K562 treated with DMSO at 1 percent for 48 hours (cell line): ENCODE results near the gene LIMS1. TPM values are rescaled to one million over a fixed set of nuclear protein-coding genes. Genes with fewer than 3 reads are reported as not detected.

Source experiments
- total RNA-seq: library from RNA; unstranded; fragments of 300-600 nt; gene quantifications from 2 replicates; pipeline ENCODE4 v1.2.3, GENCODE V29; 2022; ENCODE audit warnings: low replicate concordance; ENCODE audit errors: extremely low read depth

Gene LIMS1, protein sequence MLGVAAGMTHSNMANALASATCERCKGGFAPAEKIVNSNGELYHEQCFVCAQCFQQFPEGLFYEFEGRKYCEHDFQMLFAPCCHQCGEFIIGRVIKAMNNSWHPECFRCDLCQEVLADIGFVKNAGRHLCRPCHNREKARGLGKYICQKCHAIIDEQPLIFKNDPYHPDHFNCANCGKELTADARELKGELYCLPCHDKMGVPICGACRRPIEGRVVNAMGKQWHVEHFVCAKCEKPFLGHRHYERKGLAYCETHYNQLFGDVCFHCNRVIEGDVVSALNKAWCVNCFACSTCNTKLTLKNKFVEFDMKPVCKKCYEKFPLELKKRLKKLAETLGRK
- not detected in 2 replicates for total RNA-seq

DNA sequence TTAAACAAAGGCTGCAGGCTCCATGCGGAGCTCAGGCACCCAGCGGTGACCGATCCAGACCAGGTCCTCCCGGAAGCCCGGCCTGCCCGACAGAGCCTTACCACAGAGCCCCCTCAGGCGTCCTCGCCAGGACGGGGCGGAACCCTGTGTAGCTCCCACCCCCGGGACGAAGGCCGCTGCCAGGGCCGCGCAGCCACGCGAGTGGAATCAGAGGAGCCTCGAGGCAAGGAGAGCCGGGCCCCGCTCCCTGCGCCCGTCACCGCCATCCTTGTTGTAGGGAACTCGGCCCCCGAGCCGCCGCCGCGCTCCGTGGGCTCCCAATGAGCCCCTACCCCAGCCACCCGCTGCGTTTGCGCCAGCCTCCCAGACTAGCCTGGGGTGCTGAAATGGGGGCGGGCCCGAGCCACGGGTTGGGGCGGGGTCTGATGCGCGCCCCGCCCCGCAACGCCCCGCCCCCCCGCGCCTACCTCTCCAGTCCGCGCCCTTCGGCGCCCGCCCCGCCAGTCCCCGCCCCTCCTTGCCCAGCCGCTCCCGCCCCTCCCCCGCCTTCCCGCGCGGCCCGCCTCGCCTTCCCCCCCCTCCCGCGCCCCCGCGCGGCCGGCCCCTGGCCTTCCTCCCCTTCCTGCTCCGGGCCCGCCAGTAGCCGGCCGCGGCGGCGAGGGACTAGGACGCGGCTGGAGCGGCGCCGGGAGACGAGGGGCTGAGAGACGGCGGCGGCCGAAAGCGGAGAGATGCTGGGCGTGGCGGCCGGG, at the start of gene LIMS1:
TSS of gene LIMS1 (plus strand) at position 639 of the 752 bp plus-strand sequence. CDS start at position 732, 93 bp downstream.

GRCh38 chr2:108719149-108720044, 185.1 kb downstream of the LIMS1 start, which contains the start of gene RANBP2:
Gene RANBP2 (plus strand): TSS chr2:108719482. CDS start chr2:108719607, 125 bp downstream.

Other genes starting within 250 kb of the LIMS1 start
- gene SULT1C2, start 245.6 kb upstream of the LIMS1 start, total RNA-seq: not detected in 2 replicates
- not detected in 2 replicates for gene SULT1C4, start 156.5 kb upstream of the LIMS1 start, total RNA-seq
- not detected in 2 replicates for gene GCC2, start 85.3 kb upstream of the LIMS1 start, total RNA-seq
- gene RANBP2, start 185.0 kb downstream of the LIMS1 start, total RNA-seq: 74.7 TPM in 1 of 2 replicates, not detected in the other